Measurements from ENCODE around the gene PIM1. TPM values are rescaled to one million over a fixed set of nuclear protein-coding genes. Genes with fewer than 3 reads are reported as not detected.

PIM1 gene
- total RNA-seq, 2 donors from 2014 or later = 7.3 to 10.6 TPM

DNA sequence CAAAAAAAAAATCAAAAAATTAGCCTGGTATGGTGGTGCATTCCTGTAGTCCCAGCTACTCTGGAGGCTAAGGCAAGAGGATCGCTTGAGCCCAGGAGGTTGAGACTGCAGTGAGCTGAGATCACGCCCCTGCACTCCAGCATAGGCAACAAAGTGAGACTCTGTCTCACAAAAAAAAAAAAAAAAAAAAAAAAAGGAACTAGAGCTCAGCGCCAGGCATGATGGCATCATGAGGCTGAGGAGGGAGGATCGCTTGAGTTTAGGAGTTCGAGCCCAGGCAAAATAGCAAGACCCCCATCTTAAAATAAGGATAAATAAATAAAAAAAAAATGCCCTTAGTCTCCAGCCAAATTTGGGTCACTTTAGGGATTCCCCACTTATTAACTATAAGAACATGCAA is 40.4 kb upstream of the PIM1 start:
- Histone ChIP-seq H3K27me3 (no peaks in the 10 kb centered on the region), H3K36me3 (replicated peaks in 1 of 2; ENCODE audit: insufficient read depth in 1 of 2, low read depth in 2 of 2) (no peaks in the 10 kb centered on the region), H3K27ac (no peak overlapping the region), H3K9me3 (no peaks in the 10 kb centered on the region), H3K4me1 (peaks cover 8% of the 10 kb centered on the region), H3K4me3 (no peak overlapping the region)
- intact Hi-C loops (cut with DNase I) = no loop called here
- WGBS, 2 donors = 78 to 90% methylated on average over 5 of the region's 5 CpGs
- DNase-seq = no peak
- ATAC-seq = no peak
- TF ChIP-seq CTCF (IDR thresholded peaks at IDR 0.05) (no peak), POLR2A (IDR thresholded peaks at IDR 0.05) (no peak)

- peaks cover 11% of the 10 kb centered on the region for H3K4me1 ChIP-seq
- no peak for ATAC-seq
- H3K4me3 ChIP-seq = no peak overlapping the region
- H3K9me3 ChIP-seq = no peaks in the 10 kb centered on the region
- no peaks in the 10 kb centered on the region for H3K27me3 ChIP-seq
- H3K36me3 ChIP-seq (replicated peaks in 1 of 2; ENCODE audit: insufficient read depth in 1 of 2, low read depth in 2 of 2) = no peaks in the 10 kb centered on the region
- peak in 1 of 4 donors; percentile 47 for DNase-seq
- no peak for TF ChIP-seq CTCF (IDR thresholded peaks at IDR 0.05)
- no peak for TF ChIP-seq POLR2A (IDR thresholded peaks at IDR 0.05)
- no peak overlapping the region for H3K27ac ChIP-seq
- intact Hi-C loops (cut with DNase I) = no loop called here
- 50 to 51% methylated on average over 3 of the region's 3 CpGs for WGBS, 2 donors
Observed at GRCh38 chr6:37130704-37131103, 39.2 kb upstream of the PIM1 start.

DNA sequence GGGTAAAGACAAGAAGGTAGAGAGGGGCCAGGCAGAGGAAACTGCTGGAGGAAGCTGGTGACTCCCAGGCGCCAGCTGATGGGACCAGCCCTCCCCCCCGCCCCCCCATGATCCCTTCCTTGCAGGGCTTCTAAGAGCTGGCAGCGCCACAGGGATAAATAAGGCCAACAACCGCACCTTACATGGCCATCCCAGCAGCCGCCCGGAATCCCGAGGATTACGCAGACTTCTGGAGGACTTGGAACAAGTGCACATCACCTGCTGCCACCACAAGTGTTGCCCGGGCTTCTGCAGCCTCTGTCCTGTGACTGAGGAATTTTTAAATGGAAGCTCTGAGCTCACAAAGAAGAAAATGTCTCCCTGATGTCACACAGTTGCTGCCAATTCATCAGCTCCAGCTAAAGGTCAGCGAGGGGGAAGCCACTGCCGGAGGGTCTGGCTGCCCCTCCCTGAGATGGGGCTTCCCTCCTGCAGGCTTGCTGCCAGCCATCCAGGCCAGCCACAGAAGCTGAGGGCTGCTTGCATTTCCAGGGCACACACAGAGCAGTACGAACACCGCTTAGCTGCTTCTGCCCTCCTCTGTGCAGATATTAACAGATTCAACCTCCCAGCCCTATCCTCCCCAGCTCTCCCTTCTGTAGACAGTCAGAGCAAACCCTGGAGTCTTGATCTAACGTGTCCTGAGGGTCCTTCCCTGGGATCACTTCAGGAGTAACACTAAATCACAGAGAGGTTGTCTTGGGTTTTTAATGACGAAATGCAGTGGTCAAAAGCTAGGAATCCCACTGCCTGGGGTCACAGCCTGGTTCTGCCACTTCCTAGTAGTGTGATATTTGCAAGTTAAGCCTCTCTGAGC is 38.6 kb upstream of the PIM1 start:
- 61 to 70% methylated on average over 7 to 15 of the region's 15 CpGs for WGBS, 2 donors
- H3K4me3 ChIP-seq = no peak overlapping the region
- ATAC-seq = no peak
- intact Hi-C loops (cut with DNase I) = no loop called here
- H3K4me1 ChIP-seq = peaks cover 15% of the 10 kb centered on the region
- H3K27me3 ChIP-seq = no peaks in the 10 kb centered on the region
- TF ChIP-seq CTCF (IDR thresholded peaks at IDR 0.05) = no peak
- no peak overlapping the region for H3K27ac ChIP-seq
- no peaks in the 10 kb centered on the region for H3K36me3 ChIP-seq (replicated peaks in 1 of 2; ENCODE audit: insufficient read depth in 1 of 2, low read depth in 2 of 2)
- peak in 1 of 4 donors; percentile 29 for DNase-seq
- H3K9me3 ChIP-seq = no peaks in the 10 kb centered on the region

- DNase-seq = no peak
- TF ChIP-seq POLR2A (IDR thresholded peaks at IDR 0.05) (no peak), CTCF (IDR thresholded peaks at IDR 0.05) (no peak)
- H3K9me3 ChIP-seq = no peaks in the 10 kb centered on the region
- no peaks in the 10 kb centered on the region for H3K27me3 ChIP-seq
- H3K4me1 ChIP-seq = peaks cover 21% of the 10 kb centered on the region
- intact Hi-C loops (cut with DNase I) = no loop called here
- no peak overlapping the region for H3K27ac ChIP-seq
- H3K36me3 ChIP-seq (replicated peaks in 1 of 2; ENCODE audit: insufficient read depth in 1 of 2, low read depth in 2 of 2) = no peaks in the 10 kb centered on the region
- no peak overlapping the region for H3K4me3 ChIP-seq
- ATAC-seq = no peak
Observed at GRCh38 chr6:37131960-37132253, 38.0 kb upstream of the PIM1 start.

GRCh38 chr6:37134036-37134395 is 35.9 kb upstream of the PIM1 start:
- peaks cover 19% of the 10 kb centered on the region for H3K4me1 ChIP-seq

More at GRCh38 chr6:37134036-37134395, 35.9 kb upstream of the PIM1 start:
- no peaks in the 10 kb centered on the region for H3K27me3 ChIP-seq
- no peaks in the 10 kb centered on the region for H3K36me3 ChIP-seq (replicated peaks in 1 of 2; ENCODE audit: insufficient read depth in 1 of 2, low read depth in 2 of 2)
- H3K27ac ChIP-seq = peak overlapping the region in 3 of 4 donors; percentile 7 to 70 (median 40)
- intact Hi-C loops (cut with DNase I) = no loop called here
- ATAC-seq (no peak), DNase-seq (no peak)
- H3K9me3 ChIP-seq = no peaks in the 10 kb centered on the region
- no peak for TF ChIP-seq CTCF (IDR thresholded peaks at IDR 0.05)
- TF ChIP-seq POLR2A (IDR thresholded peaks at IDR 0.05) = no peak
- 93 to 94% methylated on average over 8 of the region's 8 CpGs for WGBS, 2 donors
- H3K4me3 ChIP-seq = no peak overlapping the region

Data from body of pancreas (tissue), 4 donors.